ENCODE results near the gene FSCN2. TPM values are rescaled to one million over a fixed set of nuclear protein-coding genes. Genes with fewer than 3 reads are reported as not detected.

The FSCN2 gene
- total RNA-seq, 1 experiment from 2014 or later: 1.6 TPM

DNA sequence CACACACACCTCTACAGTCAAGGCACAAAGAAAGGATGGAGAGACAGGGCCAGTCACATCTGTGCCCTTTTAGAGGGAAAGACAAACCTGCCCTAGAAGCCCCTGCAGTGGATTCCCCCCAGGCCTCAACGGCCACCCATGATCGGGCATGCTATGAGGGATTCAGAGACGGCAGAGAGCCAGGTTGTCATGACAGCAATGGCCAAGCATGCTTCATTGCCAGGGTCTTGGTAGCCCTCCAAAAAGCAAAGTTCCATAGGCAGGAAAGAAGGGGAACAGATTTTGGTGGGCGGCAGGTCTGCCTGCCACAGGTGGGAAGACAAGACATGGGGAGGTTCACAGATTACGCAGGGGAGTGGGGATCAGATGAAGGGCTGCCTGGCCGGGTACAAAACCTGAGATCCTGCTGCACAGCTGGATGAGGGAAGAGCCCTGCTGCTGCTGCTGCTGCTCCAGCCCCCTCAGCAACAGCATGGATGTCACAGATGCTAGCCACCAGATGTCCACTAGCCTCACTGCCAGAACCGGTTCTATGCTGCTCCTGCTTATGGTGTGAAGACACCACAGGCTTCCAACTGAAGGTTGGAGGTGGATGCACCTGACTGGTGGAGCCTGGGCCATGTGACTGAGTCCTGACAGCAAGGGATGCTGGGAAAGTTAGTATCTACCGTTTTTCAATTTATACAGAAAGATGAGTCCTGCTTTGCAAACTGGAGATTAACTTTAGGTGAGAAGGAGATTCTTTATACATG lies 33.4 kb upstream of the FSCN2 start:
- H3K4ac ChIP-seq (ENCODE audit: low read depth, low read length): no peak overlapping the region
- H2AK5ac ChIP-seq (ENCODE audit: insufficient read length, low read length): no peak overlapping the region
- no peaks in the 10 kb centered on the region for H3K36me3 Mint-ChIP-seq (ENCODE audit: insufficient read depth in 1 of 3, low read depth in 3 of 3)
- H3K4me3 Mint-ChIP-seq: no peak overlapping the region
- H3K23ac ChIP-seq (ENCODE audit: insufficient read length, low read depth, low read length): no peak overlapping the region
- peaks cover 3% of the 10 kb centered on the region; the same call in 1 of the 2 replicates for H3K4me1 ChIP-seq (ENCODE audit: insufficient read depth, low read length)
- H3K27me3 Mint-ChIP-seq (ENCODE audit: low read depth): peaks cover 40% of the 10 kb centered on the region
- H3K56ac ChIP-seq (ENCODE audit: insufficient read length, low read depth, low read length): no peak overlapping the region
- WGBS (ENCODE audit: extremely low coverage, insufficient read length, low lambda C conversion rate): no CpG with 5 or more reads among the region's 8 CpGs
- no peaks in the 10 kb centered on the region for H3K79me2 ChIP-seq (ENCODE audit: insufficient read depth, low read length)
- H3T11ph ChIP-seq (ENCODE audit: low read length): no peak overlapping the region
- no peak overlapping the region for H3K14ac ChIP-seq (ENCODE audit: insufficient read depth, low read length)
- H2BK12ac ChIP-seq (ENCODE audit: insufficient read length, low read depth, low read length): no peak overlapping the region
- H4K8ac ChIP-seq (replicated peaks; ENCODE audit: insufficient read length, low read depth, low read length): no peak overlapping the region
- no peak overlapping the region for H3K27ac ChIP-seq (ENCODE audit: insufficient read length, low read depth, low read length)
- no peaks in the 10 kb centered on the region for H3K9me3 Mint-ChIP-seq
- H2BK20ac ChIP-seq (ENCODE audit: low read depth, low read length, poor library complexity, severe bottlenecking): no peak overlapping the region
- no peak overlapping the region for H4K5ac ChIP-seq (ENCODE audit: insufficient read length, low read depth, low read length)
- TF ChIP-seq, protein P1, sequence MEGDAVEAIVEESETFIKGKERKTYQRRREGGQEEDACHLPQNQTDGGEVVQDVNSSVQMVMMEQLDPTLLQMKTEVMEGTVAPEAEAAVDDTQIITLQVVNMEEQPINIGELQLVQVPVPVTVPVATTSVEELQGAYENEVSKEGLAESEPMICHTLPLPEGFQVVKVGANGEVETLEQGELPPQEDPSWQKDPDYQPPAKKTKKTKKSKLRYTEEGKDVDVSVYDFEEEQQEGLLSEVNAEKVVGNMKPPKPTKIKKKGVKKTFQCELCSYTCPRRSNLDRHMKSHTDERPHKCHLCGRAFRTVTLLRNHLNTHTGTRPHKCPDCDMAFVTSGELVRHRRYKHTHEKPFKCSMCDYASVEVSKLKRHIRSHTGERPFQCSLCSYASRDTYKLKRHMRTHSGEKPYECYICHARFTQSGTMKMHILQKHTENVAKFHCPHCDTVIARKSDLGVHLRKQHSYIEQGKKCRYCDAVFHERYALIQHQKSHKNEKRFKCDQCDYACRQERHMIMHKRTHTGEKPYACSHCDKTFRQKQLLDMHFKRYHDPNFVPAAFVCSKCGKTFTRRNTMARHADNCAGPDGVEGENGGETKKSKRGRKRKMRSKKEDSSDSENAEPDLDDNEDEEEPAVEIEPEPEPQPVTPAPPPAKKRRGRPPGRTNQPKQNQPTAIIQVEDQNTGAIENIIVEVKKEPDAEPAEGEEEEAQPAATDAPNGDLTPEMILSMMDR (conservative IDR thresholded peaks at IDR 0.05): no peak
- H3K9me3 ChIP-seq (ENCODE audit: control insufficient read depth, low read depth, low read length): no peaks in the 10 kb centered on the region
- H4K20me1 ChIP-seq (ENCODE audit: control insufficient read depth, insufficient read depth, insufficient read length): no peaks in the 10 kb centered on the region
- no peaks in the 10 kb centered on the region for H3K79me1 ChIP-seq (ENCODE audit: insufficient read depth, low read depth, low read length, poor library complexity, severe bottlenecking)
- no peak overlapping the region for H2BK5ac ChIP-seq (ENCODE audit: insufficient read length, low read length)
- H3K23me2 ChIP-seq (ENCODE audit: insufficient read length, low read depth, low read length, poor library complexity, severe bottlenecking): peaks cover 1% of the 10 kb centered on the region
- H3K27ac Mint-ChIP-seq: no peak overlapping the region
- DNase-seq: no peak
- H3K9ac ChIP-seq (ENCODE audit: extremely low read depth, insufficient read length, low read length): no peak overlapping the region
- no peak overlapping the region for H3K4me2 ChIP-seq (ENCODE audit: insufficient read depth, insufficient read length, low read length)
- H3K18ac ChIP-seq (ENCODE audit: insufficient read length, low read depth, low read length): no peak overlapping the region
- no peak overlapping the region for H2AFZ ChIP-seq (ENCODE audit: low read length)
- peaks cover 19 to 31% of the 10 kb centered on the region in 2 experiments for H3K4me1 Mint-ChIP-seq
- H4K91ac ChIP-seq (ENCODE audit: insufficient read length, low read depth, low read length): no peak overlapping the region
- no peak overlapping the region for H2BK15ac ChIP-seq (ENCODE audit: low read depth, low read length)
- no peaks in the 10 kb centered on the region; the same call in 1 of the 2 replicates for H3K27me3 ChIP-seq (ENCODE audit: insufficient read depth, low read length)
- H2BK120ac ChIP-seq (ENCODE audit: low read depth, low read length, poor library complexity, severe bottlenecking): no peak overlapping the region
